ENCODE results near the gene ZNF750.

Gene ZNF750

DNA sequence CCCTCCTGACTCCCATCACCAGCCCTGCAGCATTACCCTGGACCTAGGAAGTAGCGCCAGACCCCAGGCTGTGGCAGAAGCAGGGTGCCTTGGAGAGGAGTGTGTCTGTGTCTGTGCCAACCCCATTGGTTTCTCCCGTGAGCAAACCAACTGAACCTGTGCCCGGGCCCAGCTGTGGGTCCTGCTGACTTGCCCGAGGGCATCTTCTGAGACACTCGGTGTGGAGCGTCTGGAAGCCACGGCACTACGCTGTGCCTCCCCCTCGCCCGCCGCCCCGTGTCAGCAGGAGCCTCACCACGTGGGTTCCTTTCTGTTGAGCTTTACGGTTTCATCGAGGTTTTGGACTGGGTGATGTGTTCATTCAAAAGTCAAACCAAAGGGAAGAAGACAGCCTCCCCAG lies 27.8 kb downstream of the ZNF750 start:
- no peak for DNase-seq (ENCODE audit: low spot score)

DNA sequence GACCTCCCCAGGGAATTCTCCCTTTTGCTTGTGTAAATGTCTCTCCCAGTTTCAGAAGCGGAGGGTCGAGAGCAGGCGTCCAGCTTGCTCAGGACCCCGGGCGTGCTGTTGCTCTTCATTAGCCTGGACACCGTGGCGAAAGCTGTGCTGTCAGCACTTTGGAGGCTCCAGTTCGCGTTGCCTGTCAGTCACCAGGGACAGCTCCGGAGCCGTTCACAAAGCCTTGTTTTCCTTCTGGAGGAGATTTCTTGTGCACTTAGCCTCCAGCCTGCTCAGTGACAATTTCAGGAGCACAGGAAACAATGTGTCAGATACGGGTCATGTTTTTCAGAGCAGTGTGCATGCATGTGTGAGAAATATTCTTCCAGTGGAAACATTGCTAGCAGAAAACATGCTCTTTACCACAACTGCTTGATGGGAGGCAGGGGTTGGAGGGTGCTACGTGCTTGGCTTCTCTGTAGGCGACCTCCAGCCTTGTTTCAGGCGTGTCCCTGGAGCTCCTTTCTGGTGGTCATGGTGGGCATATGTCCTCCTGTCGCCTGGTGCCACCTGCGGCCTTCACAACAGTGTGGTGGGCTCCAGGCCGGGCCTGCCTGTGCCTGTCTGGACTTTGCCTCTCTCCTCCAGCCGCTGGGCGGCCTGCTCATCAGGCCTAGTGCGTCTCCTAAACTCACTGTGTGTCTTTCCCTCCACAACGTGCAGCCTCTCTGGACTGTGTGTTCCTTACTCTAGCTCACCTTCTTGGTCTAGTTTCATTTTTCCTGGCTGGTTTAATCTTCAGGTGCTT lies 29.0 kb downstream of the ZNF750 start:
- DNase-seq (ENCODE audit: low spot score), result no peak

DNA sequence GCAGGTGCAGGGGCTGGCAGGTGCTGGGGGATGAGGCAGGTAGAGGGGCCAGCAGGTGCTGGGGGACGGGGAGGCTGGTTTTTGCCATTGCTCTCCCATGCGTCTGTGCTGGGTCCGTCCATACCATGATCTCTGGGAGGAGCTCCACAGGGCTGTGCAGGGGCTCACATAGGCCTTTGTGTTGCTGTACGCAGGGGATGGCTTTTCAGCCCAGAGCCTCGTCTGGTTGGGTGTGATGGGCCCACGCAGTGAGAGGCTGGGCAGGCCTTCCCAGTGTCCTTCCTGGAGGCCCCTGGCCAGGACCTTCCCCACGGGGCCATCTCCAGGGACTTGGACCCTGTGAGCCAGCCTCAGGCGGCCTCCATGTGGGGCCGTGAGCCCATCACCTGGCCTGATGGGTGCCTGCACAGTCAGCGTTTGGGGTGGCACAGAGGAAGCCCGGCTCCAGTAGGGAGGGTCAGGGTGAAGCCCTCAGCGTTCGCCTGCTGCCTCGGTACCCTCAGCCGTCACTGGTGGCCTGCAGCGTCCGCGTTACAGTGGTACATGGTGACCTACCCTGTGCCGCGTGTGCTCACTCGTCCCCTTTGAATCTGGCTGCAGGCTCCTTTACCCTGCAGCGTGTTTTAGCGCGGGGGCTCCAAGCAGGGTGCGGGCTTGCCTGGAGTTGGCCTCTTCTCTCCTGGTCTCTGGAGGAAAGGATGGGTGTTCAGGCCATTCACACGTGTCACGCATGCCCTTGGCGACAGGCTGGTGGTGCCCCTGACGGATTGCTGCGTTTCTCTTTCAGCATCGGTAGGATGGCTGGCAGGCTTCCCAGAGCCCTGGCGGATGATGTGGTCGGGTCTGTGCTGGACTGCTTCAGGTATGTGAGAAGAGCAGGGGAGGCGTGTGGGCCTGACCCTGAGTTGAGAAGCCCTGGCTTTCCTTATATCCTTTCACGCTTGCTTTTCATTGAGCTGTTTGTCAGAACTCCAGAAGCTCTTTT lies 30.6 kb downstream of the ZNF750 start:
- no peak for DNase-seq (ENCODE audit: low spot score)

DNA sequence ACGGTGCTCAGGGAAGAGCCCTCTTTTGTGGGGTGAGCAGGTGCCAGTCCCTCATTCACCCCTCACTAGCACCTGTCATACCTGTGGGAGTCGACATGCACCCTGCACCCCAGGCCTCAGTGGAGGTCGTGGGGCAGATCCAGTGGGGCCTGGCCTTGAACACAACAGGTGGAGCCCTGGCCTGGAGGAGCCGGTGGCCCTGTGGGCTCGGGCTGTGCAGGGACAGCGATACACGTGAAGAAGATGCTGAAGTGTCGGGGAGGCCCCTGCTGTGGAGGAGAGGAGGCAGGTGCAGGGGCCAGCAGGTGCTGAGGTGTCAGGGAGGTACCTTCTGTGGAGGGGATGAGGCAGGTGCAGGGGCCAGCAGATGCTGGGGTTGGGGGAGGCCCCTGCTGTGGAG lies 31.8 kb downstream of the ZNF750 start:
- no peak for DNase-seq (ENCODE audit: low spot score)

DNA sequence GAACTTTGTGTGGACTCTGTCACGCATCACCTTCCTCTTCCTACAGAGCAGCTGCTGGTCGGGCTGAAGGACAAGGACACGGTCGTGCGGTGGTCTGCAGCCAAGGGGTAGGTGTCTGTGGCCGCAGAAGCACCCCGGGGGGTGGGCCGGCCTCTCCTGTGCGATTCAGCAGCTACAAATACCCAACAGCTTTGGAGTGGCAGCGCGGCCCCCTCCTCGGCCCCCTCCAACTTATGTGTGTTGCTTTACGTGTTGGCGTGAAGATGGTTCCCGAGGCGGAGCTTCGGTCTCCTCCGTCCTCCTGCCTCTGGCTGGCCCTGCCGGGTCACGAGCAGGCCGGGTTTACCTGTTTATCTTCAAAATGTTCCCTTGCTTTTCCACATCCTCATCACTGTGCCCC lies 32.3 kb downstream of the ZNF750 start:
- no peak for DNase-seq (ENCODE audit: low spot score)

DNA sequence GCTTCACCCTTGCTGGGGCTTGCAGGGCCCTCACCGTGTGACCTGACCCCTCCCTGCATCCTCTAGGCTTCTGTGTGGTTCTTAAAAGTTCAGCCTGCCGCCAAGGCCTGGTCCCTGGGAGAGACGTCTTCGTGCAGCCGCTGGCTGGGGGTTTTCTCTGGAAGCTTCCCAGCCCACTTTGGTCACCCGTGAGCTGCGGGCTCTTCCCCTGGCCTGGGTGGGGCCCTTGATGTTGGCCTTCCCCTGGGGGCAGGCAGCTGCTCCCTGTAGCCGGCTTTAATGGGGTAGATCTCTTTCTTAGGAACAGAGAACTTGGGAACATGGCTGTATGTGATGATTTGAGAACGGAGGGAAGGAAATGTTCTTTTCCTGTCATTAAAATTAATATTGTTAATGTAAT lies 32.7 kb downstream of the ZNF750 start:
- no peak for DNase-seq (ENCODE audit: low spot score)

DNA sequence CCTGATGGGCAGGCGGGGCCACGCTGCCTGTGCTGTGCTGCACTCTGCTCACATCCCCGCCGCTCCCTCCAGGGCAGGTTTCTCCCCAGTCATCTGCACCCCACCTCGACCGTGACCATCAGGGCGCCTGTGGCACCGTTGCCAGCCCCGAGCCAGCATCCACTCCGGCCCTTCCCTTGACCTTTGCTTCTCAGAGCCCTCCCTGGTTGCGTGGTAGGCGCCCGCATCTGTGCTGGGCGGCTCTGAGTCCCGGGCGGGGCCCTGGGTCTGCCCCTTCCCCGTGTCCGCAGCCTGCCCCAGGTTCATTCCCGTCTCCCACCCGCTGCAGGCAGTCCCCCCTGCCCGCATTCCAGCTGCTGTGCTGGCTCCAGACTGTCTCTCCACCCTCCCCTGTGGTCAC lies 33.2 kb downstream of the ZNF750 start:
- DNase-seq (ENCODE audit: low spot score), result no peak

DNA sequence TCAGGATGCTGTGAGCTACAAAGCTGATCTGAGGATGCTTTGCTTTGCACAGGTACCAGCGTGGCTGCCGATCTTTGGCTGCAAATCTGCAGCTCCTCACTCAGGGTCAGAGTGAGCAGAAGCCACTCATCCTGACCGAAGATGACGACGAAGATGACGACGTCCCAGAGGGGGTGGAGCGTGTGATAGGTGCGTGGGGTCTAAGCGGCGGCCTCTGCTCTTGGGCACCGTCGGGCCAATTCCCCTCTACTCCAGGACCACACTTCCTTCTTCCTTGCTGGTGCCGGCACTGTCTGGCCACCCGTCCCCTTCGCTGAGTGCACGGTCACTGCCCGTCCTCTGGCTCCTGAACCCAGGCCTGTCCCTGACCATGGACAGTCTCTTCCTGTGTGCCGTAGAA lies 34.0 kb downstream of the ZNF750 start:
- DNase-seq (ENCODE audit: low spot score), result no peak

DNA sequence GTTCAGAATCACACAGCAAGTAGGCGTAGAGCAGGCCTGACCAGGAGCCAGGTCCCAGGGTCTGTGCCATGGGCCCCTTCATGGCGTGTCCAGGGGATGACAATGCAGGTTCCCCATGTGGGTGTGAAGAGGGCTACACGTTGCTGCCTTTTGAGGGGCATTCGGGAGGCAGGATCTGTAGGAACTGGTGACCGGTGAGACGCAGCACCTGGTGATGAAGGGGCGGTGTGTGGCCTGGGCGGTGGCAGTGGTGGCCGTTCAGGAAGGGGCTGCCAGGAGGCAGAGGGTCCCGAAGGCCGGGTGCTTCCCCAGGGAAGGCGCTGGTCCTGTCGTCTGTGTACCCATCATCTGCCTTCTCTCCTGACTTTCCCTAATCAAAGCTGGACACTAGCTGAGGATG lies 34.6 kb downstream of the ZNF750 start:
- no peak for DNase-seq (ENCODE audit: low spot score)

DNA sequence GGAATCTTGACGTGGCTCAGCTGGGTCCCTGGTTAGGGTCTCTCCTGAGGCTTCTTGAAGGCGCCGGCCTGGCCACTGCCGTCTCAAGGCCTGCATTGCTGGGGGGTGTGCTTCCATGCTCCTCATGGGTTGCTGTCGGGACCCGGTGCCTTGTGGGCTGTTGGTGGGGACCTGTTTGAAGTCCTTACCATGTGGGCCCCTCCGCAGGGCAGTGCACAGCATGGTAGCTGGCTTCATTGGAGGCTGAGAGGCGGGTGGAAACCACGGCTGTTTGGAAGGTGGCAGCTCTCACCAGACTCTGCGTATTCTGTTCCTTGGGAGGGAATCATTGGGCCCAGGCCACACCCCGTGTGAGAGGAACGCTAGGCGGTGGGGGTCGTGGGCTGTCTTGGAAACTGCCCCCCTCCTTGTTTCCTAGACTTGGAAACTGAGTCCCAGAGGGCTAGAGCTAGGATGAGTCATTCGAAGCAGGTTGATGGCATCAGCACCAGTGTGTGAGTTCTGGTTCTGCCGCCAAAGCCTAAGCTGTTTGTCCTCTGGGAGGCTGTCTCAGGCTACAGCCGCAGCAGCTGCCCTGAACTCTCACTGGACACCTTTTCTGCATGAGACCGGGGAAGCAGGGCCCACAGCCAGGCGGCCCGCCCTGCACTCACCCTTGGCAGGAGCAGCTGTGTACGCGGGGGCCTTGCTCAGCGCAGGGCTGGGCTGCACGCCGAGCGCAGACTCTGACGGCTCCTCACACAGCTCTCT lies 35.2 kb downstream of the ZNF750 start:
- peak; percentile 90 for DNase-seq (ENCODE audit: low spot score)

DNA sequence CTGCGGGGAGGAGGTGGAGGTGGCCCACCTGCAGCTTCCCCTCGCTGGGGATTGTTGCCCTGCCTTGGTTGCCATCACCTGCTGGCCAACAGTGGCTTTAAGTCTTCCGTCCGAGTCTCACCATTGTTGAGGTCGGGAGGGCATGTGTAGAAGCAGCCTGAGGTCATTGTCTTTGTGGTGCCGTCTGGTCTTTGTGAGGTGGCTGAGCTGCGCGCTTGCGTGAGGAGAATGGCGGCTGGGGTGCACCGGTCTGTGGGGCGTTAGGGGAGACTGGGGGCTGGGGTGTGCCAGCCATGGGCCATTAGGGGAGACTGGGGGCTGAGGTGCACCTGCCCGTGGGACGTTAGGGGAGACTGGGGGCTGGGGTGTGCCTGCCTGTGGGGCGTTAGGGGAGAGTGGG lies 36.2 kb downstream of the ZNF750 start:
- no peak for DNase-seq (ENCODE audit: low spot score)

DNA sequence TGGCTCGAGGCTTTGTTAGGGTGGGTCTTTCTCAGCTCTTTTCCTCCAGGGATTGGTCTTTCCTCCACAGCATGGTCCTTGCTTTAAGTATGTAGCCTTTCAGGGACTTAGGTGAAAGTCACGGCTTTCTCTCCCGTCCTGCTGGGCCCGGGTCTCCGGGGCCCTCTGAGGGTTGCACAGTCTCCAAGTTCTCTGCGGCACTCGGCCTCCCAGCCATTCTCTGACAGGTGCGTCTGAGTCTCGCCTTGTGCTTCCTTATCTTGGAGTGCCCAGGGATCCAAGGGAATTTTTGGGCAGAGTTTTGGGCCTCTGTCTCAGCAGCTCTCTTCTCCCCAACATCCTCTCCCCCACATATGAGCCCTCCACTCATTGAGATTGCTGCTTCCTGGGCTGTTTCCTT lies 36.6 kb downstream of the ZNF750 start:
- DNase-seq (ENCODE audit: low spot score), result no peak

DNA sequence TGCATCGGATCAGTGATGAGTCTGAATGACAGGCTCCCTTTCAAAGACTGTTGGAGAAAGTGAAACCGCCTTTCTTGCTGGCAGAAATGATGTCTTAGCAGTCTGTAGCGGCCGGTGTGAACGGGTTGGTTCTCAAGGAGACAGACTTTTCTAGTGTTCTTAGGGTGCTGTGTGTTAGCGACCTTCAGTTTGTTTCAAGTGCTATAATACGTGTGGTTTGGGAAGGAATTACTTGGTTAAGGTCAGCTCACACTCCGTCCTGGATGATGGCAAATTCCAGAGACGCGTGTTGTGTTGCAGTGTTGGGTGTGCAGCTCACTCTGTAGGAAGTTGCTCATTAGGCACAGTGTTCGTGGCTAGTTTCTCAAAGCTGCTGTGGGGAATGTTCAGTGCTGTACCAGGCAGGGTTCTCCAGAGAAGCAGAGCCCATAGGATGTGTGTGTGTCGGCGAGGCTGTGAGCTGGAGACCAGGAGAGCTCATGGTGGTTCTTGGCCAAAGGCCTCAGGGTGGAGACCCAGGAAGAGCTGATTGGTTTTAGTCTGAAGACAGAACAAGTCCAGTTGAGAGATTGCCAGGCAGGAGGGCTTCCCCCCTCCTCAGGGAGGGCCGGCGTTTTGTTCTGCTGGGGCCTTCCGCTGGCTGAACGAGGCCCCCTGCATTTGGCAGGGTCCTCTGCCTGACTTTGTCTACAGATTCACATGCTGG lies 37.6 kb downstream of the ZNF750 start:
- DNase-seq (ENCODE audit: low spot score), result no peak

DNA sequence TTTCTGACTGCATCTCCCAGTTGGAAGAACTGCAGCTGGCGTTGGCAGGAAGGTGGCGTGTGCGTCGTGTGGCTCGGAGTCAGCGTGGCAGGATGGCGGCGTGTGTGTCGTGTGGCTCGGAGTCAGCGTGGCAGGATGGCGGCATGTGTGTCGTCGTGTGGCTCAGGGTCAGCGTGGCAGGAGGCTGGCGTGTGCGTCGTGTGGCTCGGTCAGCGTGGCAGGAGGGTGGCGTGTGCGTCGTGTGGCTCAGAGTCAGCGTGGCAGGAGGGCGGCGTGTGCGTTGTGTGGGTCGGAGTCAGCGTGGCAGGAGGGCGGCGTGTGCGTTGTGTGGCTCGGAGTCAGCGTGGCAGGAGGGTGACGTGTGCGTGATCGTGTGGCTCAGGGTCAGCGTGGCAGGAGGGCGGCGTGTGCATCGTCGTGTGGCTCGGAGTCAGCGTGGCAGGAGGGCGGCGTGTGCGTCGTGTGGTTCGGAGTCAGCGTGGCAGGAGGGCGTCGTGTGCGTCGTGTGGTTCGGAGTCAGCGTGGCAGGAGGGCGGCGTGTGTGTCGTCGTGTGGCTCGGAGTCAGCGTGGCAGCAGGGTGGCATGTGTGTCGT lies 38.3 kb downstream of the ZNF750 start:
- DNase-seq (ENCODE audit: low spot score), result no peak

DNA sequence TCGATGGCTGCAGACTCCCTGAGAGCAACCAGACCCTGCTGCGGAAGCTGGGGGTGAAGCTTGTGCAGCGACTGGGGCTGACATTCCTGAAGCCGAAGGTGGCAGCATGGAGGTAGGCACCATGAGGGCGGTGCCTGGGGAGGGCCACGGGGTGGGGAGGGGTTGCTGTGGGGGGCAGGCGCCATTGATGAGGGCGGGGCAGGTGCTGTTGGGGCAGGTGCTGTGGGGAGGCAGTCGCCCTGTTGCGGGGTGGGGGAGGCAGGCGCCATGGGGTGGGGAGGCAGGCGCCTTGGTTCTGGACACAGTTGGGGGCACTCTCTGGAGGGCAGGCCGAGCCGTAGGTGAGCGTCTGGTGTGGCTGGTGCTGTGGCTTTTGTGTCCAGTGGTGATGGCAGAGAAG lies 38.9 kb downstream of the ZNF750 start:
- no peak for DNase-seq (ENCODE audit: low spot score)

DNA sequence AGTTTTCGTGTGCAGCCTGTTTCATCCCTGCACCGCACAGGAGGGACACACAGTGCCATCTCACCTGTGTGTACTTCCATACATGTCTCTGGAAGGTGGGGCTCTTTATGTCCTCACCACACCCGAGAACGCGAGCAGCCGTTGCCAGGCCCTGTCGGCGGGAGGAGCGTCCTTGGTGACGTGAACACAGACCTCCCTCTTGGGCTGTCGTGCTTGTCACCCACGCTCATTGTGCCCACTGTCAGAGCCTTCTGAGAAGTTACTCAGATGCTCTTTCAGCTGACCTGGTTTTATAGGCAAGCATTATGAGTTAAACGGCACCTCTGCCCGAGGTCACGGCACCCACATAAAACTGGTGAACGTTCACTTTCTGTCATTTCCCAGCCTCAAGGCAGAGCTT lies 40.2 kb downstream of the ZNF750 start:
- DNase-seq (ENCODE audit: low spot score), result no peak

DNA sequence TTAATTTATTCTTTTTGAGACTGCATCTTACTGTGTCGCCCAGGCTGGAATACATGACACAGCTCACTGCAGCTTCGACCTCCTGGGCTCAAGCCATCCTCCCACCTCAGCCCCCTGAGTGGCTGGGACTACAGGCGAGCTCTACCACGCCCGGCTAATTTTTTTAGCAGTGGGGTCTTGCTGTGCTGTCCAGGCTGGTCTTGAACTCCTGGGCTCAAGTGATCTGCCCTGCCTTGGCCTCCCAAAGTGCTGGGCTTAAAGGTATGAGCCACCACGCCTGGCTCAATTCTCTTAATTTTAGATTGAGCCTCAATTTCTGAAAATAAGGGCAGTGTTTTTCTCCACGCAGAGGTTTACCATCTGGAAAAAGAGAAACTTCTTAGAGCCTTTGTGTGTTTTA lies 41.1 kb downstream of the ZNF750 start:
- no peak for DNase-seq (ENCODE audit: low spot score)

DNA sequence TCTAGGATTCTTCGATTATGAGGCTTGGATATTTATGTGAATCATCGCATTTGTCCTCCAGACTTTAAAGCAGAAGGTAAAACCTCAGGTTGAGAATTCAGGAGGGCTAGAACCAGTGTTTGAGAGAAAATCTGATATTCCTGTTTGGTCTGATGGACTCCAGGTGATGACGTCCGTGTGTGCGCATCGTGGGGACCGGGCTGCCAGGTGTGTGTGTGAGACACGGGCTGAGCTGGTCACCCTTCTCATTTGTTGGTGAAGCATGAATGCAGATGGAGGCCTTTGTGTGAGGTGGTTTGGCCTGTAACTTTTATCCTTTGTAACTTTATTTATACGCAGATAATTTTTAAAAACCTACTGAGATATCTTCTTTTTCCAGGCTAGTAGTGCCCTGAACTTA lies 42.8 kb downstream of the ZNF750 start:
- no peak for DNase-seq (ENCODE audit: low spot score)

DNA sequence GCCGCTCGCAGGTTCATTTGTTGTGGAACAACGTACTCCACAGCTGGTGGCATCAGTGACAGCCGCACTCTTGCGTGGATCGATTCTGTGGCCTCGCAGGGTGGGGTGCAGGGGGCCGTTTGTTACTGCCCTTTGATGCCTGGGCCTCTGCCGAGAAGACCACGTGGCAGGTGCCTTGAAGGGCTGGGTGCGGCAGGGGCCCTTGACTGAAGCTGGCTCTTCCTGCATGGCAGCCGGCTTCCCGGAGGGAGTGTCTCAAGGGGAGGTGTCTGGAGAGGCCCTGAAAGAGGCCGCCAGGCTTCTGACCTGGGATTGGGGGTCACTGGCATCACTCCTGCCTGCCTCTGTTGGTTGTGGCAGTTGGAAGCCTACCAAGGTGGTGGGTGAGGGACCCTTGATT lies 44.2 kb downstream of the ZNF750 start:
- no peak for DNase-seq (ENCODE audit: low spot score)

DNA sequence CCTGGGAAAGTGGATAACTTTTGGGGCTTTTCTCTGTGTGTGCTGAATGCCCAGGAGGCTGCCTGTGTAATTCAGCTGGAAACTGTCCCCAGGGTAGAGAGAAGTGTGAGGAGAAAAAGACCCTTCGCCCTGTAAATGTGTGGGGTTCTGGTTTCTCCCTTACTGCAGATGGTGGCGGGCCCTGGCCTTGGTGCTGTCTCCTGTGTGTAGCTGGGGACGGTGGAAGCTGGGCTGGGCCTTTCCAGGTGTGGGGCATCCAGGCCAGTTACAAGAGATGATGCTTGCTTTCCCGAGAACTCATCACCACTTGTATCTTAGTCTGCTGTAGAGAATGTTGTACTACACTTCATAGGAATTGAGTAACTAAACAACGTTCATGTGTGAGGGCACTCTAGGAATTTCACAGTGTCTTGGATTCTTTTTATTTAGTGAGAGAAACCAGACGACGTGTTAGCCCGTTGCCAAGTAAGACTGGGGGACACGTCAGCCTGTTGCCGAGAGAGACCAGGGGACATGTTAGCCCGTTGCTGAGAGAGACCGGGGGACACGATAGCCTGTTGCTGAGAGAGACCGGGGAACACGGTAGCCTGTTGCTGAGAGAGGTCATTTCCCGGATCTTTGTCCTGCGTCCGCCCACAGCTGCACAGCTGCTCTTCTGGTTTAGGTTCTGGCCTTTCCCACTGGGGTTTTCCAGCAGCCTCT lies 44.9 kb downstream of the ZNF750 start:
- DNase-seq (ENCODE audit: low spot score), result no peak

Measured in left forelimb (tissue), 1 donor.